H1 (cell line): ENCODE results near the gene MCM8. TPM values are rescaled to one million over a fixed set of nuclear protein-coding genes. Genes with fewer than 3 reads are reported as not detected.

Experiments
- CHD7 ChIP-seq: fragments of 300-600 bp; sonication (generic); IDR thresholded peaks from 2 replicates; pipeline ENCODE4 v1.7.1; 2012; ENCODE audit warnings: low read length, moderate library complexity, mild to moderate bottlenecking, inconsistent platforms; ENCODE audit not compliant: insufficient replicate concordance
- FOSL1 ChIP-seq: IDR thresholded peaks from 2 replicates; pipeline ENCODE4 v1.6.1; 2011; ENCODE audit warnings: mild to moderate bottlenecking, low read depth, low read length, moderate library complexity; ENCODE audit not compliant: insufficient read depth
- JUN ChIP-seq: IDR thresholded peaks from 2 replicates; pipeline ENCODE4 v1.6.1; 2011; ENCODE audit warnings: low read depth, mild to moderate bottlenecking, improper control_type of control experiment, low read length
- JUND ChIP-seq: IDR thresholded peaks from 2 replicates; pipeline ENCODE4 v1.6.1; 2011; ENCODE audit warnings: mild to moderate bottlenecking, improper control_type of control experiment, low read length
- KDM1A ChIP-seq: fragments of 200-600, 300-600 bp; sonication (generic); IDR thresholded peaks from 2 replicates; pipeline ENCODE4 v1.7.1; 2016; ENCODE audit warnings: mild to moderate bottlenecking, low read length, borderline replicate concordance
- KDM4A ChIP-seq: IDR thresholded peaks from one replicate; pipeline ENCODE4 v1.7.1; 2012; ENCODE audit warnings: low read depth, mild to moderate bottlenecking, moderate library complexity, low read length, inconsistent platforms; ENCODE audit not compliant: severe bottlenecking
- KDM5A ChIP-seq: fragments of 200-600 bp; IDR thresholded peaks from 2 replicates; pipeline ENCODE4 v1.7.1; 2012; ENCODE audit warnings: mild to moderate bottlenecking, low read length, inconsistent platforms, mixed read lengths
- RAD21 ChIP-seq, 2 experiments: IDR thresholded peaks in 1 of 2; conservative IDR thresholded peaks in 1 of 2; 2 replicates each; pipeline ENCODE4 v1.6.1; 2011; ENCODE audit warnings: low read depth in 2 of 2, low read length in 2 of 2, improper control_type of control experiment in 1 of 2, inconsistent platforms in 1 of 2, mild to moderate bottlenecking in 1 of 2, moderate library complexity in 1 of 2
- SIN3A ChIP-seq, 2 experiments: IDR thresholded peaks in 1 of 2; conservative IDR thresholded peaks in 1 of 2; 2 replicates each; pipeline ENCODE4 v1.6.1; 2011 to 2012; ENCODE audit warnings: low read length in 2 of 2, improper control_type of control experiment in 1 of 2, low read depth in 1 of 2, mild to moderate bottlenecking in 1 of 2
- TBP ChIP-seq: IDR thresholded peaks from 2 replicates; pipeline ENCODE4 v1.6.1; 2011; ENCODE audit warnings: low read depth, low read length, improper control_type of control experiment
- TCF12 ChIP-seq: IDR thresholded peaks from 2 replicates; pipeline ENCODE4 v1.6.1; 2011; ENCODE audit warnings: low read depth, mild to moderate bottlenecking, low read length
- polyA plus RNA-seq, 7 experiments: library from polyadenylated mRNA; depleted of rRNA in 3 of 7; stranded (reverse) in 5 of 7; unstranded in 2 of 7; fragments of >200 nt in 5 of 7; fragments of 200-250 nt in 2 of 7; gene quantifications; 1 replicate in 5 of 7; 2 replicates in 1 of 7; 4 replicates in 1 of 7; pipeline versions ENCODE4 v1.2.1 to v1.2.3, GENCODE V29; 2011 to 2013; ENCODE audit warnings: missing spikeins in 2 of 7, mixed read lengths in 2 of 7
- total RNA-seq: library from RNA; stranded (reverse); fragmentation: NEBNext Ultra II Directional; extraction: Animal tissue kit (Norgen Biotek cat#: 25700); gene quantifications from 2 replicates; pipeline ENCODE4 v1.2.1, GENCODE V29; 2021

Gene MCM8
- total and polyA plus RNA-seq, 2 of the 8 experiments (the other 6 are each of a cell fraction or from before 2014, with no cell fraction given): 7.1 to 31.9 TPM

DNA sequence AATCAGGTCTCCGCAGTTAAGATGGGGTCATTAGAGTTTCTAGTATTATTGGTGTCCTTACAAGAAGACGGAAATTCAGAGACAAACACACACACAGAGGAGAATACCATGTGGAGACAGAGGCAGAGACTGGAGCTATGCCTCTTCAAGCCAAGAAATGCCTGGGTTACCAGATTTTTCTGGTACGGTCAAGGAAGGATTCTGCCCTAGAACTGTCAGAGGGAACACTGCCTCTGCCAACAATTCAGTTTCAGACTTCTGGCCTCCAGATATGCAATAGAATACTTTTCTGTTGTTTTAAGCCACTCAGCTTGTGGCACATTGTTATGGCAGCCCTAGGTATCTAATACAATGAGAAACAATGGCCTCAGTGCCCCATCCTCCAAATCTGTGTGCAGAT is 19.0 kb upstream of the MCM8 start (continued):
- TF ChIP-seq CHD7: no peak
- no peak for TF ChIP-seq JUND
- no peak for TF ChIP-seq TBP
- TF ChIP-seq KDM1A: no peak
- TF ChIP-seq TCF12: no peak
- TF ChIP-seq KDM4A: no peak
- no peak for TF ChIP-seq RAD21 (IDR thresholded peaks at IDR 0.05 in 1 of 2, conservative IDR thresholded peaks at IDR 0.05 in 1 of 2; ENCODE audit: low read depth in 2 of 2, low read length in 2 of 2)
- TF ChIP-seq KDM5A: no peak
- no peak for TF ChIP-seq FOSL1
- TF ChIP-seq SIN3A (conservative IDR thresholded peaks at IDR 0.05 in 1 of 2, IDR thresholded peaks at IDR 0.05 in 1 of 2; ENCODE audit: low read depth in 1 of 2, low read length in 2 of 2): no peak
- TF ChIP-seq JUN: no peak
